Measurements from ENCODE around the gene JADE2.
A peak's percentile ranks its signal among the peaks of the same experiment; 100 is the strongest.

Gene JADE2

DNA sequence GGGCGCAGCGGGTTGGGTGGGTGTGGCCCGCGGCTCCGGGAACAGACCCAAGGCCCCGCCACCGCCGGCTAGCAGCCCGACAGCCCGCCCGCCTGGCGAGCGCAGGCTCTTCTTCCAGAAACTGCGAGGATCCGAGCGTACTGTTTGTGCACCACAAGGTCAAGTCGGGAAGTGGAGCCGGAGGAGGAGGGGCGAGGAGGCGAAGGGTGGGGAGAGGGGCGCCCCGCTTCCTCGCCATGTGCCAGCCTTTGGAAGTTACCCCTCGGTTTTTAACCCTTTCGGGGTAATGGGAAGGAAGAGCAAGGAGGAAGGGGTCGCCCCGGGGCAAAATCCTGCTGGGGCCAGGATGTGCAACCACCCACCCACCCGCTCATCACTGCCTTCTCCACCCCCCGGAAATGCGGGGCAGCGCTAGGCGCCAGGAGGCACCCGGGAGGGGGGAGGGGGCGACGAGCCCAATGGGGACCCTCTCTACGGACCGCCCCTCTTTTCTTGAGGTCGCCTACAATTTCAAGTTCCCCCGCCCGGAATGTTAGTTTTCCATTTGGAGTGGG is 1.1 kb upstream of the JADE2 start (continued):
- peak; percentile 34 for TF ChIP-seq ZNF394 (tag by site-specific recombination; IDR thresholded peaks at IDR 0.05; ENCODE audit: borderline replicate concordance)
- peak; percentile 86 for TF ChIP-seq SP3 (tag by site-specific recombination; IDR thresholded peaks at IDR 0.05)
- no peak for TF ChIP-seq ZNF670 (tag by site-specific recombination; IDR thresholded peaks at IDR 0.05; ENCODE audit: low read depth)
- TF ChIP-seq ZNF558 (tag by site-specific recombination; IDR thresholded peaks at IDR 0.05), result no peak
- TF ChIP-seq, protein P1, sequence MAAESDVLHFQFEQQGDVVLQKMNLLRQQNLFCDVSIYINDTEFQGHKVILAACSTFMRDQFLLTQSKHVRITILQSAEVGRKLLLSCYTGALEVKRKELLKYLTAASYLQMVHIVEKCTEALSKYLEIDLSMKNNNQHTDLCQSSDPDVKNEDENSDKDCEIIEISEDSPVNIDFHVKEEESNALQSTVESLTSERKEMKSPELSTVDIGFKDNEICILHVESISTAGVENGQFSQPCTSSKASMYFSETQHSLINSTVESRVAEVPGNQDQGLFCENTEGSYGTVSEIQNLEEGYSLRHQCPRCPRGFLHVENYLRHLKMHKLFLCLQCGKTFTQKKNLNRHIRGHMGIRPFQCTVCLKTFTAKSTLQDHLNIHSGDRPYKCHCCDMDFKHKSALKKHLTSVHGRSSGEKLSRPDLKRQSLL (tag by site-specific recombination; IDR thresholded peaks at IDR 0.05), result no peak
- TF ChIP-seq ZNF791 (tag by site-specific recombination; IDR thresholded peaks at IDR 0.05), result no peak
- peak; percentile 39; the same call in 1 of the 2 replicates for TF ChIP-seq ZNF76 (tag by site-specific recombination; IDR thresholded peaks at IDR 0.05; ENCODE audit: borderline replicate concordance, low read depth)
- peak; percentile 16 for TF ChIP-seq GLIS2 (tag by site-specific recombination; IDR thresholded peaks at IDR 0.05)
- TF ChIP-seq, protein P2, sequence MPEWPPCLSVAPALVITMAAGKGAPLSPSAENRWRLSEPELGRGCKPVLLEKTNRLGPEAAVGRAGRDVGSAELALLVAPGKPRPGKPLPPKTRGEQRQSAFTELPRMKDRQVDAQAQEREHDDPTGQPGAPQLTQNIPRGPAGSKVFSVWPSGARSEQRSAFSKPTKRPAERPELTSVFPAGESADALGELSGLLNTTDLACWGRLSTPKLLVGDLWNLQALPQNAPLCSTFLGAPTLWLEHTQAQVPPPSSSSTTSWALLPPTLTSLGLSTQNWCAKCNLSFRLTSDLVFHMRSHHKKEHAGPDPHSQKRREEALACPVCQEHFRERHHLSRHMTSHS (tag by site-specific recombination; IDR thresholded peaks at IDR 0.05), result no peak
- TF ChIP-seq ZFP41 (tag by site-specific recombination; IDR thresholded peaks at IDR 0.05; ENCODE audit: borderline replicate concordance), result no peak
- TF ChIP-seq ZNF530 (tag by site-specific recombination; IDR thresholded peaks at IDR 0.05; ENCODE audit: low read depth), result no peak
- peak; percentile 67 for TF ChIP-seq ZIC2 (tag by site-specific recombination; IDR thresholded peaks at IDR 0.05)
- TF ChIP-seq ZNF658 (tag by site-specific recombination; IDR thresholded peaks at IDR 0.05), result no peak
- TF ChIP-seq, protein P3, sequence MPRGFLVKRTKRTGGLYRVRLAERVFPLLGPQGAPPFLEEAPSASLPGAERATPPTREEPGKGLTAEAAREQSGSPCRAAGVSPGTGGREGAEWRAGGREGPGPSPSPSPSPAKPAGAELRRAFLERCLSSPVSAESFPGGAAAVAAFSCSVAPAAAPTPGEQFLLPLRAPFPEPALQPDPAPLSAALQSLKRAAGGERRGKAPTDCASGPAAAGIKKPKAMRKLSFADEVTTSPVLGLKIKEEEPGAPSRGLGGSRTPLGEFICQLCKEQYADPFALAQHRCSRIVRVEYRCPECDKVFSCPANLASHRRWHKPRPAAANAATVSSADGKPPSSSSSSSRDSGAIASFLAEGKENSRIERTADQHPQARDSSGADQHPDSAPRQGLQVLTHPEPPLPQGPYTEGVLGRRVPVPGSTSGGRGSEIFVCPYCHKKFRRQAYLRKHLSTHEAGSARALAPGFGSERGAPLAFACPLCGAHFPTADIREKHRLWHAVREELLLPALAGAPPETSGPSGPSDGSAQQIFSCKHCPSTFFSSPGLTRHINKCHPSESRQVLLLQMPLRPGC (tag by site-specific recombination; IDR thresholded peaks at IDR 0.05), result no peak; the same call in 1 of the 2 replicates
- no peak for TF ChIP-seq ZNF548 (tag by site-specific recombination; IDR thresholded peaks at IDR 0.05)
- TF ChIP-seq SCRT1 (tag by site-specific recombination; IDR thresholded peaks at IDR 0.05; ENCODE audit: borderline replicate concordance), result no peak
- no peak for TF ChIP-seq ZNF266 (tag by site-specific recombination; IDR thresholded peaks at IDR 0.05; ENCODE audit: low read depth)
- TF ChIP-seq ZEB2 (tag by site-specific recombination; IDR thresholded peaks at IDR 0.05), result peak; percentile 70
- TF ChIP-seq ZNF10 (tag by site-specific recombination; IDR thresholded peaks at IDR 0.05), result no peak; the same call in 1 of the 2 replicates
- no peak for TF ChIP-seq ZBTB48 (tag by site-specific recombination; IDR thresholded peaks at IDR 0.05)
- no peak for TF ChIP-seq ZBTB1 (tag by site-specific recombination; IDR thresholded peaks at IDR 0.05)
- TF ChIP-seq, protein P4, sequence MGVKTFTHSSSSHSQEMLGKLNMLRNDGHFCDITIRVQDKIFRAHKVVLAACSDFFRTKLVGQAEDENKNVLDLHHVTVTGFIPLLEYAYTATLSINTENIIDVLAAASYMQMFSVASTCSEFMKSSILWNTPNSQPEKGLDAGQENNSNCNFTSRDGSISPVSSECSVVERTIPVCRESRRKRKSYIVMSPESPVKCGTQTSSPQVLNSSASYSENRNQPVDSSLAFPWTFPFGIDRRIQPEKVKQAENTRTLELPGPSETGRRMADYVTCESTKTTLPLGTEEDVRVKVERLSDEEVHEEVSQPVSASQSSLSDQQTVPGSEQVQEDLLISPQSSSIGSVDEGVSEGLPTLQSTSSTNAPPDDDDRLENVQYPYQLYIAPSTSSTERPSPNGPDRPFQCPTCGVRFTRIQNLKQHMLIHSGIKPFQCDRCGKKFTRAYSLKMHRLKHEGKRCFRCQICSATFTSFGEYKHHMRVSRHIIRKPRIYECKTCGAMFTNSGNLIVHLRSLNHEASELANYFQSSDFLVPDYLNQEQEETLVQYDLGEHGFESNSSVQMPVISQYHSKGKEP (tag by site-specific recombination; IDR thresholded peaks at IDR 0.05), result no peak
- TF ChIP-seq, protein P5, sequence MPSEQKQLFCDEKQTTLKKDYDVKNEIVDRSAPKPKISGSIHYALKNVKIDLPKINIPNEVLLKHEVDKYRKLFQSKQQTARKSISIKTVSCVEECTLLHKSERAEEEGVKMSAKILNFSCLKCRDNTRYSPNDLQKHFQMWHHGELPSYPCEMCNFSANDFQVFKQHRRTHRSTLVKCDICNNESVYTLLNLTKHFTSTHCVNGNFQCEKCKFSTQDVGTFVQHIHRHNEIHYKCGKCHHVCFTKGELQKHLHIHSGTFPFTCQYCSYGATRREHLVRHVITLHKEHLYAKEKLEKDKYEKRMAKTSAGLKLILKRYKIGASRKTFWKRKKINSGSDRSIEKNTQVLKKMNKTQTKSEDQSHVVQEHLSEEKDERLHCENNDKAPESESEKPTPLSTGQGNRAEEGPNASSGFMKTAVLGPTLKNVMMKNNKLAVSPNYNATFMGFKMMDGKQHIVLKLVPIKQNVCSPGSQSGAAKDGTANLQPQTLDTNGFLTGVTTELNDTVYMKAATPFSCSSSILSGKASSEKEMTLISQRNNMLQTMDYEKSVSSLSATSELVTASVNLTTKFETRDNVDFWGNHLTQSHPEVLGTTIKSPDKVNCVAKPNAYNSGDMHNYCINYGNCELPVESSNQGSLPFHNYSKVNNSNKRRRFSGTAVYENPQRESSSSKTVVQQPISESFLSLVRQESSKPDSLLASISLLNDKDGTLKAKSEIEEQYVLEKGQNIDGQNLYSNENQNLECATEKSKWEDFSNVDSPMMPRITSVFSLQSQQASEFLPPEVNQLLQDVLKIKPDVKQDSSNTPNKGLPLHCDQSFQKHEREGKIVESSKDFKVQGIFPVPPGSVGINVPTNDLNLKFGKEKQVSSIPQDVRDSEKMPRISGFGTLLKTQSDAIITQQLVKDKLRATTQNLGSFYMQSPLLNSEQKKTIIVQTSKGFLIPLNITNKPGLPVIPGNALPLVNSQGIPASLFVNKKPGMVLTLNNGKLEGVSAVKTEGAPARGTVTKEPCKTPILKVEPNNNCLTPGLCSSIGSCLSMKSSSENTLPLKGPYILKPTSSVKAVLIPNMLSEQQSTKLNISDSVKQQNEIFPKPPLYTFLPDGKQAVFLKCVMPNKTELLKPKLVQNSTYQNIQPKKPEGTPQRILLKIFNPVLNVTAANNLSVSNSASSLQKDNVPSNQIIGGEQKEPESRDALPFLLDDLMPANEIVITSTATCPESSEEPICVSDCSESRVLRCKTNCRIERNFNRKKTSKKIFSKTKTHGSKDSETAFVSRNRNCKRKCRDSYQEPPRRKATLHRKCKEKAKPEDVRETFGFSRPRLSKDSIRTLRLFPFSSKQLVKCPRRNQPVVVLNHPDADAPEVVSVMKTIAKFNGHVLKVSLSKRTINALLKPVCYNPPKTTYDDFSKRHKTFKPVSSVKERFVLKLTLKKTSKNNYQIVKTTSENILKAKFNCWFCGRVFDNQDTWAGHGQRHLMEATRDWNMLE (tag by site-specific recombination; conservative IDR thresholded peaks at IDR 0.05; ENCODE audit: low read depth), result no peak; the same call in 1 of the 2 replicates
- no peak for TF ChIP-seq ZNF354C (tag by site-specific recombination; IDR thresholded peaks at IDR 0.05; ENCODE audit: borderline replicate concordance, low read depth)
- TF ChIP-seq, protein P6, sequence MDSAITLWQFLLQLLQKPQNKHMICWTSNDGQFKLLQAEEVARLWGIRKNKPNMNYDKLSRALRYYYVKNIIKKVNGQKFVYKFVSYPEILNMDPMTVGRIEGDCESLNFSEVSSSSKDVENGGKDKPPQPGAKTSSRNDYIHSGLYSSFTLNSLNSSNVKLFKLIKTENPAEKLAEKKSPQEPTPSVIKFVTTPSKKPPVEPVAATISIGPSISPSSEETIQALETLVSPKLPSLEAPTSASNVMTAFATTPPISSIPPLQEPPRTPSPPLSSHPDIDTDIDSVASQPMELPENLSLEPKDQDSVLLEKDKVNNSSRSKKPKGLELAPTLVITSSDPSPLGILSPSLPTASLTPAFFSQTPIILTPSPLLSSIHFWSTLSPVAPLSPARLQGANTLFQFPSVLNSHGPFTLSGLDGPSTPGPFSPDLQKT (IDR thresholded peaks at IDR 0.05; ENCODE audit: borderline replicate concordance, low read depth, low read length), result no peak
- TF ChIP-seq HOXA7 (CRISPR knock-in tag; IDR thresholded peaks at IDR 0.05; ENCODE audit: borderline replicate concordance), result no peak
